A549 (cell line): ENCODE measurements around the gene WDR62. TPM values are rescaled to one million over a fixed set of nuclear protein-coding genes. Genes with fewer than 3 reads are reported as not detected.
"Not testable (repeated sequence)": the region's sequence is repeated elsewhere in the genome, so short reads cannot be mapped to it uniquely, and the experiment has no call there.

Experiments
- ATAC-seq, 2 experiments: fragments of 200-7000 bp in 1 of 2; fragments of >200 bp in 1 of 2; cut with Nextera tagmentation in 1 of 2; cut with Tn5 transposase in 1 of 2; 3 replicates each; pipeline versions ENCODE4 v1.8.0 to v1.9.1; 2018 to 2020; ENCODE audit warnings: mild to moderate bottlenecking in 1 of 2, moderate library complexity in 1 of 2
- CTCF ChIA-PET: fragments of 300-600 bp; sonication (Branson Sonifier 250); formaldehyde crosslinking; extraction: SDS; loops from one replicate; lab custom pipeline; 2021; ENCODE audit warnings: antibody characterized with exemption, inconsistent platforms; lab: Yijun Ruan, JAX
- POLR2A ChIA-PET: fragments of 350-600 bp; formaldehyde crosslinking; extraction: SDS; loops from one replicate; lab custom pipeline; 2021; ENCODE audit warnings: antibody characterized with exemption, inconsistent platforms; lab: Yijun Ruan, JAX
- DNase-seq, 2 experiments: peaks; one replicate each; pipeline versions ENCODE4 v3.0.0 to v3.0.0-alpha.2; 2011 to 2016; ENCODE audit warnings: low read depth in 1 of 2, low spot score in 1 of 2
- FAIRE-seq: peaks from 2 replicates; lab custom pipeline; 2011; peaks lifted over from hg19 to GRCh38; lab: Jason Lieb, UNC
- H3K27ac ChIP-seq, 2 experiments: fragments of >200 bp; sonication (Bioruptor Twin); formaldehyde crosslinking; 3 replicates each; pipeline ENCODE4 v1.5.1; 2016 to 2017
- H3K4me1 ChIP-seq: fragments of >200 bp; sonication (Bioruptor Twin); formaldehyde crosslinking; 3 replicates; pipeline ENCODE4 v1.6.1; 2016
- H3K4me2 ChIP-seq: fragments of >200 bp; sonication (Bioruptor Twin); formaldehyde crosslinking; 3 replicates; pipeline ENCODE4 v1.6.1; 2016
- H3K4me3 ChIP-seq: fragments of >200 bp; sonication (Bioruptor Twin); formaldehyde crosslinking; 3 replicates; pipeline ENCODE4 v1.5.1; 2016
- H3K9me3 ChIP-seq: fragments of >200 bp; sonication (Bioruptor Twin); formaldehyde crosslinking; 3 replicates; pipeline ENCODE4 v1.6.1; 2016
- CBX2 ChIP-seq: fragments of 200-600 bp; sonication (generic); IDR thresholded peaks from 2 replicates; pipeline ENCODE4 v1.6.1; 2016; ENCODE audit warnings: low read depth, mild to moderate bottlenecking, borderline replicate concordance
- CHD4 ChIP-seq: fragments of 200-600 bp; sonication (generic); IDR thresholded peaks from 2 replicates; pipeline ENCODE4 v1.6.1; 2016; ENCODE audit warnings: antibody characterized with exemption, mild to moderate bottlenecking, borderline replicate concordance
- EHMT2 ChIP-seq: fragments of 200-600 bp; sonication (generic); IDR thresholded peaks from 2 replicates; pipeline ENCODE4 v1.6.1; 2016; ENCODE audit warnings: antibody characterized with exemption, low read depth, mild to moderate bottlenecking, moderate library complexity
- EP300 ChIP-seq, 2 experiments: fragments of >200 bp; sonication (Bioruptor Twin); formaldehyde crosslinking; IDR thresholded peaks; 2 replicates in 1 of 2; 3 replicates in 1 of 2; pipeline ENCODE4 v1.6.1; 2016 to 2017
- ESRRA ChIP-seq: fragments of 150-350 bp; IDR thresholded peaks from 2 replicates; pipeline ENCODE4 v1.6.1; 2014; ENCODE audit warnings: mild to moderate bottlenecking, low read length, borderline replicate concordance
- FOXS1 ChIP-seq: fragments of 250-450 bp; sonication (Bioruptor Pico); IDR thresholded peaks from 2 replicates; pipeline ENCODE4 v1.5.0; 2020; ENCODE audit warnings: mild to moderate bottlenecking, moderate library complexity
- GATA3 ChIP-seq: IDR thresholded peaks from 2 replicates; pipeline ENCODE4 v1.6.1; 2012; ENCODE audit warnings: borderline replicate concordance
- HDAC2 ChIP-seq: fragments of 200-600 bp; sonication (generic); IDR thresholded peaks from 2 replicates; pipeline ENCODE4 v1.6.1; 2016
- HEYL ChIP-seq: fragments of 250-450 bp; sonication (Bioruptor Pico); IDR thresholded peaks from 2 replicates; pipeline ENCODE4 v1.8.0; 2021; ENCODE audit warnings: mild to moderate bottlenecking, moderate library complexity
- HOXB5 ChIP-seq: fragments of 250-450 bp; sonication (Bioruptor Pico); IDR thresholded peaks from 2 replicates; pipeline ENCODE4 v1.5.0; 2020; ENCODE audit warnings: mild to moderate bottlenecking, moderate library complexity
- JUN ChIP-seq, 2 experiments: fragments of >200 bp; sonication (Bioruptor Twin); formaldehyde crosslinking; IDR thresholded peaks; 2 replicates in 1 of 2; 3 replicates in 1 of 2; pipeline ENCODE4 v1.6.1; 2016 to 2017
- KDM1A ChIP-seq: fragments of 200-600 bp; sonication (generic); IDR thresholded peaks from 2 replicates; pipeline ENCODE4 v1.6.1; 2016; ENCODE audit warnings: low read depth, mild to moderate bottlenecking
- MAZ ChIP-seq: fragments of 150-350 bp; IDR thresholded peaks from 2 replicates; pipeline ENCODE4 v1.6.1; 2014; ENCODE audit warnings: antibody characterized with exemption, low read depth, low read length, borderline replicate concordance
- NPAS2 ChIP-seq: fragments of 250-450 bp; sonication (Bioruptor Pico); IDR thresholded peaks from 2 replicates; pipeline ENCODE4 v1.8.0; 2022; ENCODE audit warnings: mild to moderate bottlenecking, moderate library complexity, borderline replicate concordance
- RAD21 ChIP-seq, 2 experiments: fragments of >200 bp in 1 of 2; sonication (Bioruptor Twin) in 1 of 2; formaldehyde crosslinking in 1 of 2; IDR thresholded peaks in 1 of 2; conservative IDR thresholded peaks in 1 of 2; 2 replicates in 1 of 2; 3 replicates in 1 of 2; pipeline ENCODE4 v1.6.1; 2012 to 2018; ENCODE audit warnings: inconsistent platforms in 1 of 2
- RCOR1 ChIP-seq: fragments of 150-350 bp; IDR thresholded peaks from 2 replicates; pipeline ENCODE4 v1.6.1; 2014; ENCODE audit warnings: antibody characterized with exemption, low read length, low read depth
- TP53 ChIP-seq: fragments of 250-450 bp; sonication (Bioruptor Pico); IDR thresholded peaks from 2 replicates; pipeline ENCODE4 v1.5.0; 2021; ENCODE audit warnings: mild to moderate bottlenecking, moderate library complexity
- ZNF302 ChIP-seq: fragments of 250-450 bp; sonication (Bioruptor Pico); IDR thresholded peaks from 2 replicates; pipeline ENCODE4 v1.9.0; 2021; ENCODE audit warnings: inconsistent platforms, mild to moderate bottlenecking, moderate library complexity
- ZSCAN20 ChIP-seq: fragments of 250-450 bp; sonication (Bioruptor Pico); IDR thresholded peaks from 2 replicates; pipeline ENCODE4 v1.8.0; 2022; ENCODE audit warnings: mild to moderate bottlenecking, moderate library complexity
- WGBS: methylation state at CpG from one replicate; pipeline ENCODE4 v1.1.6; 2017; ENCODE audit errors: missing lambda C conversion rate; 5-methylcytosine and 5-hydroxymethylcytosine counted together
- polyA plus RNA-seq, 4 experiments: library from polyadenylated mRNA; depleted of rRNA in 3 of 4; stranded (reverse); fragments of >200 nt; fragmentation: RNase III in 1 of 4; extraction: RNeasy Plus Mini Kit Qiagen cat#74134 plus additional on column Dnase treatment in 1 of 4; gene quantifications; 2 replicates in 3 of 4; 3 replicates in 1 of 4; pipeline ENCODE4 v1.2.3, GENCODE V29; 2011 to 2017
- TF ChIP-seq, protein P1 (sequence below): fragments of 450-650 bp; IDR thresholded peaks from 2 replicates; pipeline ENCODE4 v1.6.1; 2014; ENCODE audit warnings: antibody characterized with exemption
- TF ChIP-seq, protein P2 (sequence below): fragments of 150-350 bp; IDR thresholded peaks from 2 replicates; pipeline ENCODE4 v1.6.1; 2014; ENCODE audit warnings: low read depth, mild to moderate bottlenecking, low read length

The WDR62 gene
- polyA plus RNA-seq, 2 of the 4 experiments (the other 2 are of a cell fraction): 15.5 to 32.9 TPM

DNA sequence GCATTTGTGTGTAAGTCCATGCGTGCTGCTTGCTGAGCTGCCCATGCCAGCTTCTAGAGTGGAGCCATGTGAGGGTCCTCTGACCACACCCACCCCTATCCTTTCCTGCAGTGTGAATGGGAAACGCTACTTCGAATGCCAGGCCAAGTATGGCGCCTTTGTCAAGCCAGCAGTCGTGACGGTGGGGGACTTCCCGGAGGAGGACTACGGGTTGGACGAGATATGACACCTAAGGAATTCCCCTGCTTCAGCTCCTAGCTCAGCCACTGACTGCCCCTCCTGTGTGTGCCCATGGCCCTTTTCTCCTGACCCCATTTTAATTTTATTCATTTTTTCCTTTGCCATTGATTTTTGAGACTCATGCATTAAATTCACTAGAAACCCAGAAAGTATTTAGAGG, 70.9 kb downstream of the WDR62 start:
- ATAC-seq: no peak
- Histone ChIP-seq H3K27ac (no peak overlapping the region), H3K9me3 (no peaks in the 10 kb centered on the region), H3K4me2 (no peak overlapping the region), H3K4me1 (peaks cover 12% of the 10 kb centered on the region; the same call in 1 of the 3 replicates), H3K4me3 (no peak overlapping the region)
- FAIRE-seq: no peak
- no peak for TF ChIP-seq FOXS1 (CRISPR knock-in tag)
- TF ChIP-seq CHD4: no peak
- TF ChIP-seq ESRRA: no peak
- TF ChIP-seq JUN (IDR thresholded peaks at IDR 0.05): no peak
- no peak for TF ChIP-seq KDM1A
- TF ChIP-seq EP300 (IDR thresholded peaks at IDR 0.05): no peak
- no peak for TF ChIP-seq HDAC2
- WGBS: 90% methylated on average over 9 of the region's 9 CpGs
- CTCF ChIA-PET: interaction anchor here (0.7 to 8.6 kb wide), 11 partner anchors 9 to 363 kb away, joined by 3 to 398 read pairs (median 5); partner anchors contain the start of genes COX7A1, POLR2I, TBCB and ZNF566
- POLR2A ChIA-PET: interaction anchor here (1.3 to 3.3 kb wide), 2 partner anchors 11 to 14 kb away, joined by 5 to 15 read pairs; partner anchors contain the start of genes CAPNS1, POLR2I and TBCB
- no peak for DNase-seq

DNA sequence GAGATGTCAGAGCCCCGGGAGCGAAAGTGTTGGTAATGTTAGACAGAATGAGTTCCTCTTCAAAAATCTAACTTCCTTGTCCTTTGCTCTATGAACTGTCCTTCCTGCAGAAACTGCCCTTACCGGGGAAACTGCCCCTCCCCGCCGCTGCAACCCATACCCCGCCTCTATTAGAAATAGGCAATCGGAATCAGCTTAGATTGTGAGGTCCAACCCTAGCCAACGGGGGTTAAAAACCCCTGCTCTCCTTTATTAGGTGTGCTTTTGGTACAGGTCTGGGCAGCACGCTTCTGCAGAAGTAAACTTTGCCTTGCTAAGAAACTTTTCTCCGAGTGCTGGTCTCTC, 73.7 kb downstream of the WDR62 start:
- Histone ChIP-seq H3K9me3 (no peaks in the 10 kb centered on the region), H3K4me1 (peaks cover 30% of the 10 kb centered on the region), H3K27ac (peak overlapping the region; percentile 85 to 88), H3K4me3 (peak overlapping the region; percentile 52), H3K4me2 (peak overlapping the region; percentile 73)
- peak; percentile 29 to 36; a peak in 5 of 6 replicates for ATAC-seq
- POLR2A ChIA-PET: interaction anchor here (0.5 to 4.9 kb wide), 21 partner anchors 8 to 1242 kb away, joined by 3 to 65 read pairs (median 5); partner anchors contain the start of genes CAPNS1, POLR2I, TBCB and THAP8
- DNase-seq: no peak
- 14% methylated on average over 10 of the region's 10 CpGs for WGBS
- TF ChIP-seq FOXS1 (CRISPR knock-in tag) (no peak), ZNF302 (CRISPR knock-in tag) (no peak), GATA3 (0 out of 2 replicates have a peak, but pooled peaks have one; percentile 6), TP53 (CRISPR knock-in tag) (no peak)
- CTCF ChIA-PET: interaction anchor here (0.6 to 8.6 kb wide), 68 partner anchors 9 to 1719 kb away, joined by 3 to 398 read pairs (median 4); partner anchors contain the start of genes CAPNS1, COX7A1, OVOL3 and POLR2I
- FAIRE-seq: no peak

DNA sequence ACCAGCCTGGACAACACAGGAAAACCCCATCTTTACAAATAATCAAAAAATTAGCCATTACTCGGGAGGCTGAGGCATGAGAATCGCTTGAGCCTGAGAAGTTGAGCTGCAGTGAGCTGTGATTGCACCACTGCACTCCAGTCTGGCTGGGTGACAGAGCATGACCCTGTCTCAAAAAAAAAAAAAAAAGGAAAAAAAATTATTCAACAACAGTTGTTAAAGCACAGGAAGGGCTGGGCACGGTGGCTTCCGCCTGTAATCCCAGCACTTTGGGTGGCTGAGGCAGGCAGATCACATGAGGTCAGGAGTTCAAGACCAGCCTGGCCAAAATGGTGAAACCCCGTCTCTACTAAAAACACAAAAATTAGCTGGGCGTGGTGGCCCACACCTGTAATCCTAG, 76.5 kb downstream of the WDR62 start:
- WGBS: 80% methylated on average over 6 of the region's 6 CpGs

DNA sequence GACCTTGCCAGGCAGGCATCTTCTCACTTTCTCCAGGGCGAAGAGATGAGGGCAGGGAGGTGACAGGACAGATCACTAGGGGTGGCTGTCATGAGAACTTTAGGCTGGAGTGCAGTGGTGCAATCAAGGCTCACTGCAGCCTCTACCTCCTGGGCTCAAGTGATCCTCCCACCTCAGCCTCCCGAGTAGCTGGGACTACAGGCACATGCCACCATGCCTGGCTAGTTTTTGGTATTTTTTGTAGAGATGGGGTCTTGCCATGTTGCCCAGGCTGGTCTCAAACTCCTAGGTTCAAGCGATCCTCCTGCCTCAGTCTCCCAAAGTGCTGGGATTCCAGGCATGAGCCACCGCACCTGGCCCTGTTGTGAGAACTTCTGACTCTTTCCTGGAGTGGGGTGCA, 80.2 kb downstream of the WDR62 start:
- H3K4me2 ChIP-seq, H3K4me3 ChIP-seq, DNase-seq, H3K9me3 ChIP-seq, FAIRE-seq, ATAC-seq: not testable (repeated sequence)
- POLR2A ChIA-PET: interaction anchor here (0.5 to 0.6 kb wide), 2 partner anchors 20 to 77 kb away, joined by 3 read pairs; partner anchors contain the start of genes POLR2I and TBCB
- Histone ChIP-seq H3K27ac (peak overlapping the region in 1 of 2 experiments; percentile 93; a peak in 4 of 6 replicates), H3K4me1 (peaks cover 46% of the 10 kb centered on the region)
- CTCF ChIA-PET: interaction anchor here (0.6 to 6.7 kb wide), 5 partner anchors 10 to 1716 kb away, joined by 3 to 75 read pairs (median 4); no protein-coding TSS in a partner anchor
- WGBS: 92% methylated on average over 4 of the region's 4 CpGs

More for the DNA sequence above, 76.5 kb downstream of the WDR62 start:
- not testable (repeated sequence) for H3K9me3 ChIP-seq, H3K4me2 ChIP-seq, DNase-seq, H3K4me3 ChIP-seq, FAIRE-seq, ATAC-seq
- CTCF ChIA-PET: interaction anchor here (0.6 to 8.6 kb wide), 5 partner anchors 14 to 173 kb away, joined by 3 to 398 read pairs (median 5); partner anchors contain the start of genes POLR2I and TBCB
- Histone ChIP-seq H3K4me1 (peaks cover 36% of the 10 kb centered on the region), H3K27ac (peak overlapping the region in 1 of 2 experiments; percentile 70; a peak in 3 of 6 replicates)
- POLR2A ChIA-PET: interaction anchor here (0.7 to 4.9 kb wide), 3 partner anchors 9 to 61 kb away, joined by 6 to 57 read pairs (median 8); partner anchors contain the start of genes CAPNS1, POLR2I and TBCB

DNA sequence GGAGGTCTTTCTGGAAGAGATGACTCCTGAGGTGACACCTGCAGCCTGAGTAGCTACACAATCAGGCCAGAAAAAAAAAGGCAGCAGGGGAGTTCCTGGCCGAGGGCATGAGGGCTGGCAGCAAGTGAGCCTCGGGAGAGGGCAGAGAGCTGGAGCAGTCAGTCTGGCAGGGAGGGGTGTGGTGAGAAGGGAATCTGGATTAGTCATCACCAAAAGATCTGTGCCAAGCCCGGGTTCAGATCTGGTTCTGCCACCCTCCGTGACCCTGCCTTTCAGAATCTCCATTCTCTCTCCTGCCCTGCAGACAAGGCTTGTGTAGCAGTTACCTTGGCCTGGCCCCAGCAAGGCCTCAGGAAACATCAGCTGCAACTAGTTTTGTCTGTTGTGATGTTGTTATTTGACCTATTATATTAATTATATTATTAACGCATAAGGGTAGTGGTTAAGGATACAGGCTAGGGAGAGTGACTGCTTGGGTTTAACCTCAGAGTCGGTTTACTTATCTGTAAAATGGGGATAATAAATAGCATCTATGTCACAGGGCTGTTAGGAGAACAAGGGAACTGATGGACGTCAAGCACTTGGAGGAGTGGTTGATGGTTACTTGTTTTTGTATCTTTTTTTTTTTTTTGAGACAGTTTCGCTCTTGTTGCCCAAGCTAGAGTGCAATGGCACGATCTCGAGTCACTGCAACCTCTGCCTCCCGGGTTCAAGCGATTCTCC, 82.4 kb downstream of the WDR62 start:
- peak; percentile 95 to 96 for DNase-seq
- peak; percentile 33 to 44 for ATAC-seq
- Histone ChIP-seq H3K4me2 (peak overlapping the region; percentile 89), H3K4me3 (peak overlapping the region; percentile 26; the same call in 1 of the 3 replicates), H3K4me1 (peaks cover 50% of the 10 kb centered on the region), H3K27ac (peak overlapping the region; percentile 80 to 93), H3K9me3 (no peaks in the 10 kb centered on the region)
- WGBS: 57% methylated on average over 12 of the region's 12 CpGs
- FAIRE-seq: peak; percentile 98
- POLR2A ChIA-PET: interaction anchor here (0.6 to 2.6 kb wide), 7 partner anchors 8 to 114 kb away, joined by 3 to 32 read pairs (median 7); partner anchors contain the start of genes POLR2I, TBCB, THAP8 and ZNF146
- CTCF ChIA-PET: interaction anchor here (0.7 to 6.7 kb wide), 10 partner anchors 9 to 256 kb away, joined by 3 to 81 read pairs (median 4); no protein-coding TSS in a partner anchor
- TF ChIP-seq ZSCAN20 (no peak), KDM1A (no peak; the same call in 1 of the 2 replicates), RCOR1 (no peak), HEYL (CRISPR knock-in tag) (no peak), RAD21 (conservative IDR thresholded peaks at IDR 0.05 in 1 of 2, IDR thresholded peaks at IDR 0.05 in 1 of 2) (no peak; a peak in 1 of 5 replicates), CHD4 (no peak), HOXB5 (no peak), MAZ (no peak), CBX2 (no peak), EP300 (IDR thresholded peaks at IDR 0.05) (no peak), NPAS2 (CRISPR knock-in tag) (no peak), EHMT2 (no peak), HDAC2 (peak; percentile 59; the same call in 1 of the 2 replicates)
- TF ChIP-seq, protein P1, sequence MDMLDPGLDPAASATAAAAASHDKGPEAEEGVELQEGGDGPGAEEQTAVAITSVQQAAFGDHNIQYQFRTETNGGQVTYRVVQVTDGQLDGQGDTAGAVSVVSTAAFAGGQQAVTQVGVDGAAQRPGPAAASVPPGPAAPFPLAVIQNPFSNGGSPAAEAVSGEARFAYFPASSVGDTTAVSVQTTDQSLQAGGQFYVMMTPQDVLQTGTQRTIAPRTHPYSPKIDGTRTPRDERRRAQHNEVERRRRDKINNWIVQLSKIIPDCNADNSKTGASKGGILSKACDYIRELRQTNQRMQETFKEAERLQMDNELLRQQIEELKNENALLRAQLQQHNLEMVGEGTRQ: no peak
- TF ChIP-seq, protein P2, sequence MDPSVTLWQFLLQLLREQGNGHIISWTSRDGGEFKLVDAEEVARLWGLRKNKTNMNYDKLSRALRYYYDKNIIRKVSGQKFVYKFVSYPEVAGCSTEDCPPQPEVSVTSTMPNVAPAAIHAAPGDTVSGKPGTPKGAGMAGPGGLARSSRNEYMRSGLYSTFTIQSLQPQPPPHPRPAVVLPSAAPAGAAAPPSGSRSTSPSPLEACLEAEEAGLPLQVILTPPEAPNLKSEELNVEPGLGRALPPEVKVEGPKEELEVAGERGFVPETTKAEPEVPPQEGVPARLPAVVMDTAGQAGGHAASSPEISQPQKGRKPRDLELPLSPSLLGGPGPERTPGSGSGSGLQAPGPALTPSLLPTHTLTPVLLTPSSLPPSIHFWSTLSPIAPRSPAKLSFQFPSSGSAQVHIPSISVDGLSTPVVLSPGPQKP: no peak
